ENCODE data around the gene ITPRIPL2. TPM values are rescaled to one million over a fixed set of nuclear protein-coding genes. Genes with fewer than 3 reads are reported as not detected.

Gene ITPRIPL2
- total and polyA plus RNA-seq, 7 donors: 4.7 to 17.9 (median 14.8) TPM

DNA sequence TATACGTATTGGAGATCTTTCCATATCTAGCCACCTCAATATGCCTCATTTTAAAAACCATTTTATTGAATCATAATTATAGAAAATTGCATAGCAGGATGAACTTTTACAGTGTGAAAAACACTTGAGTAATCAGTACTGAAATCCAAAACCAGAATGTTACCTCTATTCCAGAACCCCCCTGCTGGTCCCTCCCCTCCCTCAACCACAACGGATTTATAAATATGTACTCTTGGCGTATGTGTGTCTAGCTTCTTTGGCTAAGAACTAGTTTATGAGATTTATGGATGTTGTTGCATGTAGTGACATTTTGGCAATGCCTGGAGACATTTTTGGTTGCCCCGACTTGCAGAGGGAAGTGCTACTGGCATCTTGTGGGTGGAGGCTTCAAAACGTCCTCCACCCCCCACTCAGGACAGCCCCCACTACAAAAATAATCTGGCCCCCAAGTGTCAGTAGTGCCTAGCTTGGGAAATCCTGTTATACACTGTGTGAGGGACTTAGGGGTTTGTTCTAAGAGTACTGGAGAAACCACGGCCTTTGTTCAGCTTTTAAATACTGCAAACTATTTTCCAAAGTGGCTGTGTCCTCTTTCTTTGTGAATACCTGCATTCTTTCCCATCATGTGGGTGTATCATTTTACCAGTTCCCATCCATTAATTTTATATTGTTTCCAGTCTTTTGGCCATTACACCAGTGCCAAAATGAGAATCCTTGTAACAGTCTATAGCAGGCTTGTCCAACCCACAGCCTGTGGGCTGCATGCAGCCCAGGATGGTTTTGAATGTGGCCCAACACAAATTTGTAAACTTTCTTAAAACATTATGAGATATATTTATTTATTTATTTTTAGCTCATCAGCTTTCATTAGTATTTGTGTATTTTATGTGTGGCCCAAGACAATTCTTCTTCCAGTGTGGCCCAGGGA, 23.7 kb downstream of the ITPRIPL2 start:
- TF ChIP-seq, protein P1, sequence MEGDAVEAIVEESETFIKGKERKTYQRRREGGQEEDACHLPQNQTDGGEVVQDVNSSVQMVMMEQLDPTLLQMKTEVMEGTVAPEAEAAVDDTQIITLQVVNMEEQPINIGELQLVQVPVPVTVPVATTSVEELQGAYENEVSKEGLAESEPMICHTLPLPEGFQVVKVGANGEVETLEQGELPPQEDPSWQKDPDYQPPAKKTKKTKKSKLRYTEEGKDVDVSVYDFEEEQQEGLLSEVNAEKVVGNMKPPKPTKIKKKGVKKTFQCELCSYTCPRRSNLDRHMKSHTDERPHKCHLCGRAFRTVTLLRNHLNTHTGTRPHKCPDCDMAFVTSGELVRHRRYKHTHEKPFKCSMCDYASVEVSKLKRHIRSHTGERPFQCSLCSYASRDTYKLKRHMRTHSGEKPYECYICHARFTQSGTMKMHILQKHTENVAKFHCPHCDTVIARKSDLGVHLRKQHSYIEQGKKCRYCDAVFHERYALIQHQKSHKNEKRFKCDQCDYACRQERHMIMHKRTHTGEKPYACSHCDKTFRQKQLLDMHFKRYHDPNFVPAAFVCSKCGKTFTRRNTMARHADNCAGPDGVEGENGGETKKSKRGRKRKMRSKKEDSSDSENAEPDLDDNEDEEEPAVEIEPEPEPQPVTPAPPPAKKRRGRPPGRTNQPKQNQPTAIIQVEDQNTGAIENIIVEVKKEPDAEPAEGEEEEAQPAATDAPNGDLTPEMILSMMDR (IDR thresholded peaks at IDR 0.05): no peak
- intact Hi-C loops (cut with DNase I): no loop called here

DNA sequence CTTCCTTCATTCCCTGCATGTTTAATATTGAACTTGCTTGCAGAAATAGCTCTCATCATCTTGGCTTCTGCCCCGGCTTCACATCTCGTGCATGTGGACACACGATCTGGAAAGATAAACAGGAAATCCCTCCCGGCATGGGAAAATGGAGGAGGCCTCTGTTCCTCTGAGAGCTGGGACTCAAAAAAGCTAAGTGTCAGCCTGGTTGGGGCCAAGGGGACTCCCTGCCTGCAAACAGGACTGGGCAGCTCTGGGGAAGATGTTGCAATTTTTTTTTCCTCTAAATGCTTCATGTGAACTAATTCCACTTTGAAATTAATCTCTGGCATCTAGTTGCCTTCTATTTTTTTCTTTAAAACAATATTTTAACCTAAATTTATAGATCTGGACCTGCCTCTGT, 24.8 kb downstream of the ITPRIPL2 start:
- H3K36me3 ChIP-seq (ENCODE audit: insufficient read depth in 1 of 2, low read depth in 1 of 2): no peaks in the 10 kb centered on the region
- H3K27ac ChIP-seq: no peak overlapping the region
- TF ChIP-seq, protein P1 (IDR thresholded peaks at IDR 0.05): no peak
- 13 to 25% (median 13%) methylated on average over 4 of the region's 4 CpGs for WGBS, 3 donors
- no peaks in the 10 kb centered on the region for H3K9me3 ChIP-seq
- ATAC-seq (peak in 2 of 4 donors; percentile 53 to 78), DNase-seq (peak; percentile 67 to 80)
- intact Hi-C loops (cut with DNase I): no loop called here
- H3K27me3 ChIP-seq (ENCODE audit: insufficient read depth in 3 of 3, low read length in 2 of 3): no peaks in the 10 kb centered on the region
- no peaks in the 10 kb centered on the region for H3K4me1 ChIP-seq
- H3K4me3 ChIP-seq: no peak overlapping the region

More for the DNA sequence above, 23.7 kb downstream of the ITPRIPL2 start:
- Histone ChIP-seq H3K27ac (no peak overlapping the region), H3K9me3 (no peaks in the 10 kb centered on the region), H3K27me3 (ENCODE audit: insufficient read depth in 3 of 3, low read length in 2 of 3) (no peaks in the 10 kb centered on the region), H3K4me3 (no peak overlapping the region), H3K4me1 (no peaks in the 10 kb centered on the region), H3K36me3 (ENCODE audit: insufficient read depth in 1 of 2, low read depth in 1 of 2) (no peaks in the 10 kb centered on the region)
- whole genome bisulfite sequencing, 3 donors: 26 to 29% (median 26%) methylated on average over 6 of the region's 6 CpGs
- ATAC-seq (peak in 1 of 4 donors; percentile 14), DNase-seq (no peak)

DNA sequence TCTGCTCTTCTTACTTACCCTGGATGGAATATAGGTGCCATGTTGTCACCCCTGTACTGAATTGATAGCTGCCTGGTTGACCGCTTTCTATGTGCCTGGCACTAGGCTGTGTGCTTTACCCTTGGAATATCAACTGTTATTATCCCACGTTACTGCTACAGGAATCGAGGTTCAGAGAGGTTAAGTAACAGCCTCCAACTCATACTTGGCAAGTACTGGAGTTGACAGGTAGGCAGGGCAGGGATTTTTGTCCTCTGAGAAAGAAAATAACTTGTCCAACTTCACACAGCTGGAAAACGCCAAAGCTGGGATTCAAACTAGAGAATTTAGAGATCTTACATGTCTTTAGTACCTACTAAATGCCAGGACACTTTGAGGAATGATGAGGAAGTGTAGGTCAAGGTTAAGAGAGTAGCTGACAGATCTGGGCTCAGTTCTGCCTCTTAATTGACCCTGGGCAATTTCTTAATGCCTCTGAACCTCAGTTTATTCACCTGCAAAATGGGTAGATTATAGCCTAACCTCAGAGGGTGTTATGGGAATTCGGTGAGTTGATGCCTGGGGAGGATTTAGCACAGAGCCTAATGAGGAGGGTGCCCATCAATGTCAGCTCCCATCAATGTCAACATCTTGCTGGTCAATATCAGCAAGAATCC, 25.8 kb downstream of the ITPRIPL2 start:
- Histone ChIP-seq H3K36me3 (ENCODE audit: insufficient read depth in 1 of 2, low read depth in 1 of 2) (no peaks in the 10 kb centered on the region), H3K4me1 (no peaks in the 10 kb centered on the region), H3K27ac (no peak overlapping the region), H3K4me3 (no peak overlapping the region), H3K27me3 (ENCODE audit: insufficient read depth in 3 of 3, low read length in 2 of 3) (no peaks in the 10 kb centered on the region), H3K9me3 (no peaks in the 10 kb centered on the region)
- TF ChIP-seq, protein P1 (IDR thresholded peaks at IDR 0.05): no peak
- intact Hi-C loops (cut with DNase I): no loop called here
- ATAC-seq: no peak
- 75 to 81% (median 79%) methylated on average over 5 of the region's 5 CpGs for WGBS, 3 donors
- no peak for DNase-seq

DNA sequence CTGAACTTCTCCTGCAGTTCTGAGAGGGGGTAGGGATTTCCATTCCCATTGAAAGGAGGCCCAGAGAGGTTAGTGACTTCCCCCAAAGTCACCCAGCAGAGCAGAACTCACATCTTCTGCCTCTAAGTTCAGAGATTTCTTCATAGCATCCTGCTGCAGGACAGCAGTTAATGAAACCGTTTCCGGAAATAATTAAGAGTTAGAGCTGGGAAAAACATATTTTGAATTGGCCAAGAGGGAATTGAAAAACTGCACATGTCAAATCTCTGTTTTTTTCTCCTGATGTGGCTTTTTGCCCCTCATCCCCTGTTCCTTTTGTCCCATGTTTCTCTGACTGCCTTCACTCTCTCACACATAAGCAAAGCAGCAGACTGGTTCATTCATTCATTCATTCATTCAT, 26.6 kb downstream of the ITPRIPL2 start:
- ATAC-seq: no peak
- H3K4me3 ChIP-seq: no peak overlapping the region
- H3K9me3 ChIP-seq: no peaks in the 10 kb centered on the region
- no peaks in the 10 kb centered on the region for H3K36me3 ChIP-seq (ENCODE audit: insufficient read depth in 1 of 2, low read depth in 1 of 2)
- no peaks in the 10 kb centered on the region for H3K27me3 ChIP-seq (ENCODE audit: insufficient read depth in 3 of 3, low read length in 2 of 3)
- H3K27ac ChIP-seq: no peak overlapping the region
- TF ChIP-seq, protein P1 (IDR thresholded peaks at IDR 0.05): no peak
- intact Hi-C loops (cut with DNase I): no loop called here
- H3K4me1 ChIP-seq: no peaks in the 10 kb centered on the region
- 22 to 41% (median 28%) methylated on average over 2 of the region's 2 CpGs for WGBS, 3 donors
- DNase-seq: no peak

Measured in psoas muscle (tissue), 8 donors.